ENCODE measurements around the gene APBB2.

- TF ChIP-seq CTCF (conservative IDR thresholded peaks at IDR 0.05) = no peak
- no peak for TF ChIP-seq EZH2 (IDR thresholded peaks at IDR 0.05; ENCODE audit: low read depth)
These were observed 104.3 kb downstream of the APBB2 start for GRCh38 chr4:41110050-41110449.
